ENCODE data around the gene SCNN1G. TPM values are rescaled to one million over a fixed set of nuclear protein-coding genes. Genes with fewer than 3 reads are reported as not detected.
A peak's percentile ranks its signal among the peaks of the same experiment; 100 is the strongest.

Gene SCNN1G
- total and polyA plus RNA-seq, 2 of the 13 experiments (the other 11 are each of a cell fraction or from before 2014, with no cell fraction given), result not detected

DNA sequence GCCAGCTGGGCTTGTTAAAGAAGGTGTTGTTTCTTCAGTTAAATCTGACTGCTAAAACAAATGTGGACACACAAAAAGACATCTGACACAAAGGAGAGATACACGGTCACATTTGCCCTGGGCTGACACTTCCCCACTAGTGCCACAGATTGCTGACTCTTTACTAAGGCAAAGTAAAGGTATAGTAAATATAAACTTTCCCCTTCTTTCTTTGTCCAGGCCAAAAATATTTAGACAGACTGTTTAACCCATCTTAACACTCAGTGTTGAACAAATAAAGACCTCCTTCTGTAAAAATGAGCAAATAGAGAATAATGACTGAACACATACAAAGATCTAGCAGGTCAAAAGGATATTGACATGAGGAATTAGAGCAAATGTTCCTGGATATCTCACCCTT lies 58.4 kb downstream of the SCNN1G start (continued):
- TF ChIP-seq, protein P1, sequence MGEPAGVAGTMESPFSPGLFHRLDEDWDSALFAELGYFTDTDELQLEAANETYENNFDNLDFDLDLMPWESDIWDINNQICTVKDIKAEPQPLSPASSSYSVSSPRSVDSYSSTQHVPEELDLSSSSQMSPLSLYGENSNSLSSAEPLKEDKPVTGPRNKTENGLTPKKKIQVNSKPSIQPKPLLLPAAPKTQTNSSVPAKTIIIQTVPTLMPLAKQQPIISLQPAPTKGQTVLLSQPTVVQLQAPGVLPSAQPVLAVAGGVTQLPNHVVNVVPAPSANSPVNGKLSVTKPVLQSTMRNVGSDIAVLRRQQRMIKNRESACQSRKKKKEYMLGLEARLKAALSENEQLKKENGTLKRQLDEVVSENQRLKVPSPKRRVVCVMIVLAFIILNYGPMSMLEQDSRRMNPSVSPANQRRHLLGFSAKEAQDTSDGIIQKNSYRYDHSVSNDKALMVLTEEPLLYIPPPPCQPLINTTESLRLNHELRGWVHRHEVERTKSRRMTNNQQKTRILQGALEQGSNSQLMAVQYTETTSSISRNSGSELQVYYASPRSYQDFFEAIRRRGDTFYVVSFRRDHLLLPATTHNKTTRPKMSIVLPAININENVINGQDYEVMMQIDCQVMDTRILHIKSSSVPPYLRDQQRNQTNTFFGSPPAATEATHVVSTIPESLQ (CRISPR knock-in tag; conservative IDR thresholded peaks at IDR 0.05), result no peak
- TF ChIP-seq HDAC2 (CRISPR knock-in tag; IDR thresholded peaks at IDR 0.05), result peak; percentile 67; the same call in 1 of the 2 replicates
- TF ChIP-seq, protein P2, sequence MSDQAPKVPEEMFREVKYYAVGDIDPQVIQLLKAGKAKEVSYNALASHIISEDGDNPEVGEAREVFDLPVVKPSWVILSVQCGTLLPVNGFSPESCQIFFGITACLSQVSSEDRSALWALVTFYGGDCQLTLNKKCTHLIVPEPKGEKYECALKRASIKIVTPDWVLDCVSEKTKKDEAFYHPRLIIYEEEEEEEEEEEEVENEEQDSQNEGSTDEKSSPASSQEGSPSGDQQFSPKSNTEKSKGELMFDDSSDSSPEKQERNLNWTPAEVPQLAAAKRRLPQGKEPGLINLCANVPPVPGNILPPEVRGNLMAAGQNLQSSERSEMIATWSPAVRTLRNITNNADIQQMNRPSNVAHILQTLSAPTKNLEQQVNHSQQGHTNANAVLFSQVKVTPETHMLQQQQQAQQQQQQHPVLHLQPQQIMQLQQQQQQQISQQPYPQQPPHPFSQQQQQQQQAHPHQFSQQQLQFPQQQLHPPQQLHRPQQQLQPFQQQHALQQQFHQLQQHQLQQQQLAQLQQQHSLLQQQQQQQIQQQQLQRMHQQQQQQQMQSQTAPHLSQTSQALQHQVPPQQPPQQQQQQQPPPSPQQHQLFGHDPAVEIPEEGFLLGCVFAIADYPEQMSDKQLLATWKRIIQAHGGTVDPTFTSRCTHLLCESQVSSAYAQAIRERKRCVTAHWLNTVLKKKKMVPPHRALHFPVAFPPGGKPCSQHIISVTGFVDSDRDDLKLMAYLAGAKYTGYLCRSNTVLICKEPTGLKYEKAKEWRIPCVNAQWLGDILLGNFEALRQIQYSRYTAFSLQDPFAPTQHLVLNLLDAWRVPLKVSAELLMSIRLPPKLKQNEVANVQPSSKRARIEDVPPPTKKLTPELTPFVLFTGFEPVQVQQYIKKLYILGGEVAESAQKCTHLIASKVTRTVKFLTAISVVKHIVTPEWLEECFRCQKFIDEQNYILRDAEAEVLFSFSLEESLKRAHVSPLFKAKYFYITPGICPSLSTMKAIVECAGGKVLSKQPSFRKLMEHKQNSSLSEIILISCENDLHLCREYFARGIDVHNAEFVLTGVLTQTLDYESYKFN (CRISPR knock-in tag; conservative IDR thresholded peaks at IDR 0.05), result peak; percentile 64
- no peak for TF ChIP-seq HDAC6 (IDR thresholded peaks at IDR 0.05; ENCODE audit: low read depth, low read length)
- TF ChIP-seq, protein P3, sequence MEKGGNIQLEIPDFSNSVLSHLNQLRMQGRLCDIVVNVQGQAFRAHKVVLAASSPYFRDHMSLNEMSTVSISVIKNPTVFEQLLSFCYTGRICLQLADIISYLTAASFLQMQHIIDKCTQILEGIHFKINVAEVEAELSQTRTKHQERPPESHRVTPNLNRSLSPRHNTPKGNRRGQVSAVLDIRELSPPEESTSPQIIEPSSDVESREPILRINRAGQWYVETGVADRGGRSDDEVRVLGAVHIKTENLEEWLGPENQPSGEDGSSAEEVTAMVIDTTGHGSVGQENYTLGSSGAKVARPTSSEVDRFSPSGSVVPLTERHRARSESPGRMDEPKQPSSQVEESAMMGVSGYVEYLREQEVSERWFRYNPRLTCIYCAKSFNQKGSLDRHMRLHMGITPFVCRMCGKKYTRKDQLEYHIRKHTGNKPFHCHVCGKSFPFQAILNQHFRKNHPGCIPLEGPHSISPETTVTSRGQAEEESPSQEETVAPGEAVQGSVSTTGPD (CRISPR knock-in tag; IDR thresholded peaks at IDR 0.05), result no peak
- TF ChIP-seq RBFOX2 (IDR thresholded peaks at IDR 0.05; ENCODE audit: low read depth, low read length), result no peak
- 0 out of 2 replicates have a peak, but pooled peaks have one; percentile 29 for TF ChIP-seq ZNF564 (CRISPR knock-in tag; IDR thresholded peaks at IDR 0.05)
- TF ChIP-seq CBFB (CRISPR knock-in tag; IDR thresholded peaks at IDR 0.05), result no peak
- no peak for TF ChIP-seq ZNF33B (CRISPR knock-in tag; IDR thresholded peaks at IDR 0.05)
- no peak for TF ChIP-seq ZNF878 (CRISPR knock-in tag; IDR thresholded peaks at IDR 0.05)
- no peak for TF ChIP-seq MZF1 (CRISPR knock-in tag; IDR thresholded peaks at IDR 0.05; ENCODE audit: borderline replicate concordance)
- TF ChIP-seq, protein P4, sequence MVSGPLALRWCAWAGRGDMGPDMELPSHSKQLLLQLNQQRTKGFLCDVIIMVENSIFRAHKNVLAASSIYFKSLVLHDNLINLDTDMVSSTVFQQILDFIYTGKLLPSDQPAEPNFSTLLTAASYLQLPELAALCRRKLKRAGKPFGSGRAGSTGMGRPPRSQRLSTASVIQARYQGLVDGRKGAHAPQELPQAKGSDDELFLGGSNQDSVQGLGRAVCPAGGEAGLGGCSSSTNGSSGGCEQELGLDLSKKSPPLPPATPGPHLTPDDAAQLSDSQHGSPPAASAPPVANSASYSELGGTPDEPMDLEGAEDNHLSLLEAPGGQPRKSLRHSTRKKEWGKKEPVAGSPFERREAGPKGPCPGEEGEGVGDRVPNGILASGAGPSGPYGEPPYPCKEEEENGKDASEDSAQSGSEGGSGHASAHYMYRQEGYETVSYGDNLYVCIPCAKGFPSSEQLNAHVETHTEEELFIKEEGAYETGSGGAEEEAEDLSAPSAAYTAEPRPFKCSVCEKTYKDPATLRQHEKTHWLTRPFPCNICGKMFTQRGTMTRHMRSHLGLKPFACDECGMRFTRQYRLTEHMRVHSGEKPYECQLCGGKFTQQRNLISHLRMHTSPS (CRISPR knock-in tag; IDR thresholded peaks at IDR 0.05; ENCODE audit: low read depth), result no peak
- TF ChIP-seq ZNF724P (CRISPR knock-in tag; IDR thresholded peaks at IDR 0.05; ENCODE audit: borderline replicate concordance), result no peak
- TF ChIP-seq SMARCC2 (IDR thresholded peaks at IDR 0.05), result no peak
- TF ChIP-seq FOXJ3 (CRISPR knock-in tag; IDR thresholded peaks at IDR 0.05; ENCODE audit: borderline replicate concordance), result peak; percentile 62; the same call in 1 of the 2 replicates
- no peak for TF ChIP-seq ZNF205 (CRISPR knock-in tag; IDR thresholded peaks at IDR 0.05)
- TF ChIP-seq LCORL (IDR thresholded peaks at IDR 0.05), result no peak
- no peak for TF ChIP-seq LCORL (CRISPR knock-in tag; IDR thresholded peaks at IDR 0.05)
- TF ChIP-seq NR2F1 (CRISPR knock-in tag; IDR thresholded peaks at IDR 0.05), result peak; percentile 62 to 83; a peak in 3 of 4 replicates
- TF ChIP-seq NR3C1 (CRISPR knock-in tag; IDR thresholded peaks at IDR 0.05), result no peak
- TF ChIP-seq ZNF260 (CRISPR knock-in tag; IDR thresholded peaks at IDR 0.05; ENCODE audit: borderline replicate concordance, low read depth), result no peak
- no peak for TF ChIP-seq BRCA1 (CRISPR knock-in tag; IDR thresholded peaks at IDR 0.05)
- no peak for TF ChIP-seq JUNB (CRISPR knock-in tag; IDR thresholded peaks at IDR 0.05; ENCODE audit: borderline replicate concordance)

All from HepG2 (cell line).